Measurements from ENCODE around the gene SCGB1A1.
A peak's percentile ranks its signal among the peaks of the same experiment; 100 is the strongest.
"Not testable (repeated sequence)": the region's sequence is repeated elsewhere in the genome, so short reads cannot be mapped to it uniquely, and the experiment has no call there.

Gene SCGB1A1

GRCh38 chr11:62380821-62381245 lies 38.0 kb upstream of the SCGB1A1 start:
- peak overlapping the region; percentile 93 for H3K27ac ChIP-seq
- TF ChIP-seq, protein P1, sequence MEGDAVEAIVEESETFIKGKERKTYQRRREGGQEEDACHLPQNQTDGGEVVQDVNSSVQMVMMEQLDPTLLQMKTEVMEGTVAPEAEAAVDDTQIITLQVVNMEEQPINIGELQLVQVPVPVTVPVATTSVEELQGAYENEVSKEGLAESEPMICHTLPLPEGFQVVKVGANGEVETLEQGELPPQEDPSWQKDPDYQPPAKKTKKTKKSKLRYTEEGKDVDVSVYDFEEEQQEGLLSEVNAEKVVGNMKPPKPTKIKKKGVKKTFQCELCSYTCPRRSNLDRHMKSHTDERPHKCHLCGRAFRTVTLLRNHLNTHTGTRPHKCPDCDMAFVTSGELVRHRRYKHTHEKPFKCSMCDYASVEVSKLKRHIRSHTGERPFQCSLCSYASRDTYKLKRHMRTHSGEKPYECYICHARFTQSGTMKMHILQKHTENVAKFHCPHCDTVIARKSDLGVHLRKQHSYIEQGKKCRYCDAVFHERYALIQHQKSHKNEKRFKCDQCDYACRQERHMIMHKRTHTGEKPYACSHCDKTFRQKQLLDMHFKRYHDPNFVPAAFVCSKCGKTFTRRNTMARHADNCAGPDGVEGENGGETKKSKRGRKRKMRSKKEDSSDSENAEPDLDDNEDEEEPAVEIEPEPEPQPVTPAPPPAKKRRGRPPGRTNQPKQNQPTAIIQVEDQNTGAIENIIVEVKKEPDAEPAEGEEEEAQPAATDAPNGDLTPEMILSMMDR (conservative IDR thresholded peaks at IDR 0.05): peak; percentile 82

- TF ChIP-seq, protein P1 (conservative IDR thresholded peaks at IDR 0.05): no peak
- peak overlapping the region; percentile 93 for H3K27ac ChIP-seq
These were observed 35.0 kb upstream of the SCGB1A1 start for GRCh38 chr11:62383822-62384221.

DNA sequence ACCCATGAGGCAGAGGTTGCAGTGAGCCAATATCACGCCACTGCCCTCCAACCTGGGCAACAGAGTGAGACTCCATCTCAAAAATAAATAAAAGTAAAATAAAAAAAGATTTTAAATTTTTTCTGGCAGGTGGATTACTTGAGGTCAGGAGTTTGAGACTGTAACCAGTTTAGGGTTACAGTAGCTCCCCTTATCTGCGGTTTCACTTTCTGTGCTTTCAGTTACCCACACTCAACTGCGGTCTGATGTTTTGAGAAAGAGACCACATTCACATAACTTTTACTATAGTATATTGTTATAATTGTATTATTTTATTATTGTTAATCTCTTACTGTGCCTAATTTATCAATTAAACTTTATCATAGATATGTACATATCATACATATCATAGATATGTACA lies 32.8 kb upstream of the SCGB1A1 start:
- not testable (repeated sequence) for H3K27ac ChIP-seq

- no peak overlapping the region for H3K27ac ChIP-seq
- TF ChIP-seq, protein P1 (conservative IDR thresholded peaks at IDR 0.05): no peak
These were observed 31.5 kb upstream of the SCGB1A1 start for GRCh38 chr11:62387381-62387780.

DNA sequence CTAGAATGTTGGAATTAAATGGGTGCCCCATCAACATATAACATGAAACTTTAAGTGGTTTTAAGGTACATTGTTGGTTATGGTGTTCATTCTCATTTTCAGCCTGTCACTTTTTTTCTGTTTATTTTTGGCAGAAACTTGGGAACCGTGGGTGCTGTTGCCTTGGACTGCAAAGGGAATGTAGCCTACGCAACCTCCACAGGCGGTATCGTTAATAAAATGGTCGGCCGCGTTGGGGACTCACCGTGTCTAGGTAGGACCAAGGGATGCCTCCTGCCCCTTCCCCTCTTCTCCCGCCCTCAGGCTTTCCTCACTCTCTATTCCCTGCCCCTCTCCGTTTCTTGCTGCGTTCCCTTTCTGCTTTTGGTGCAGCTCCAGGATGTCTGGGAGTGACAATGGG lies 29.8 kb upstream of the SCGB1A1 start:
- TF ChIP-seq, protein P1 (conservative IDR thresholded peaks at IDR 0.05): no peak

DNA sequence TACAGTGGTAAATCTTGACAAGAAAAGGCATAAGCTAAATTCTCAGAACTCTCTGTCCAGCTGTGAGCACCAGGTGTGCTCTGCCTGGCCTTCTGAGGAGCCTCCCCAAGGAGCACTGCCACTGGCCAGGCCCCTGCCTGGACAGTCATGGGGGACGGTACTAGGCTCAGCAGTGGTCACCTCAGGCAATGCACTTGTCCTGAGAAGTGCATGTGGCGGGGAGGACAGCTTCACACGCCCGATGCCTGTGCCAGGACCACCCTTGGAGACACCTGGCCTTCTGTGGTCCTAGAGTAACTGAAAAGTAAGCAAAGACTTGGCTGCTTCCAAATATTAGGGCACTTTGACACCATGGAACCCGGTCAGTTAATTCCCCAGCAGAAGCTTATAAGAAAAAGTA lies 28.6 kb upstream of the SCGB1A1 start:
- TF ChIP-seq, protein P1 (conservative IDR thresholded peaks at IDR 0.05): no peak
- no peak overlapping the region for H3K27ac ChIP-seq

More for the DNA sequence above, 29.8 kb upstream of the SCGB1A1 start:
- H3K27ac ChIP-seq: no peak overlapping the region

- TF ChIP-seq, protein P1 (conservative IDR thresholded peaks at IDR 0.05): no peak
- H3K27ac ChIP-seq: no peak overlapping the region
These were observed 28.1 kb upstream of the SCGB1A1 start for GRCh38 chr11:62390722-62391121.

GRCh38 chr11:62391642-62392425 lies 27.0 kb upstream of the SCGB1A1 start:
- TF ChIP-seq, protein P1 (conservative IDR thresholded peaks at IDR 0.05): no peak
- peak overlapping the region; percentile 42; the same call in 1 of the 2 replicates for H3K27ac ChIP-seq

Data from VCaP (cell line).